T-helper 2 cell treated with Interferon-gamma antibody and Interleukin-4, amounts not matched to agents 100 ng/mL and 5 ng/mL, for 36 hours (primary cell): ENCODE results near the gene SLC35F3. TPM values are rescaled to one million over a fixed set of nuclear protein-coding genes. Genes with fewer than 3 reads are reported as not detected.
"Not testable (repeated sequence)": the region's sequence is repeated elsewhere in the genome, so short reads cannot be mapped to it uniquely, and the experiment has no call there.

ENCODE experiments used
- intact Hi-C: fragments of 100-400 bp; cut with micrococcal nuclease; formaldehyde crosslinking; loops from one replicate; pipeline ENCODE4 v1.15.1; 2023
- total RNA-seq: library from RNA; stranded (reverse); gene quantifications from 2 replicates; pipeline ENCODE4 v1.2.3, GENCODE V29; 2022

The SLC35F3 gene
- total RNA-seq, 1 donor from 2014 or later, result 3.4 TPM

GRCh38 chr1:234280500-234280899 lies 376.0 kb downstream of the SLC35F3 start:
- intact Hi-C loops, result no loop called here

- intact Hi-C loops, result no loop called here
Observed at GRCh38 chr1:234281826-234282489, 377.5 kb downstream of the SLC35F3 start.

DNA sequence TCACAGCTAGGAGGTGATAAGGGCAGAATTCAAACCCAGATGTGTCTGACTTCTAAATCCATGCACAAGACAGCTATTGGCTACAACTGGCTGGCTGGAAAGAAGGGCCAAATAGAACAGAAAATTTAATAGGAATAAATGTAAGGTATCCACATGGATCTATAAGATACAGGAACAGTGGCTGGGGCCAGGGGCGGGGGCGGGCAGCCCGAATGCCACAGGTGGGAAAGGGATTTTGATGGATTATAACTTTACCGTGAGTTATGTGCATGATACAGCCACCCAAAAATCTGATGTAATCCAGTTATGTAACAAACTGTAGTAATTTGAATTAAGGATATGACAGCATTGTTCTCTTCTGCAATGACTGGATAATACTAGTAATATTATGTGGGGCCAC lies 381.7 kb downstream of the SLC35F3 start:
- intact Hi-C loops, result no loop called here

- intact Hi-C loops, result no loop called here
Observed at GRCh38 chr1:234288946-234289345, 384.5 kb downstream of the SLC35F3 start.

GRCh38 chr1:234289538-234290305 lies 385.2 kb downstream of the SLC35F3 start:
- intact Hi-C loops, result no loop called here

GRCh38 chr1:234292011-234292410 lies 387.5 kb downstream of the SLC35F3 start:
- intact Hi-C loops, result no loop called here

GRCh38 chr1:234292548-234292947 lies 388.1 kb downstream of the SLC35F3 start:
- intact Hi-C loops, result no loop called here

DNA sequence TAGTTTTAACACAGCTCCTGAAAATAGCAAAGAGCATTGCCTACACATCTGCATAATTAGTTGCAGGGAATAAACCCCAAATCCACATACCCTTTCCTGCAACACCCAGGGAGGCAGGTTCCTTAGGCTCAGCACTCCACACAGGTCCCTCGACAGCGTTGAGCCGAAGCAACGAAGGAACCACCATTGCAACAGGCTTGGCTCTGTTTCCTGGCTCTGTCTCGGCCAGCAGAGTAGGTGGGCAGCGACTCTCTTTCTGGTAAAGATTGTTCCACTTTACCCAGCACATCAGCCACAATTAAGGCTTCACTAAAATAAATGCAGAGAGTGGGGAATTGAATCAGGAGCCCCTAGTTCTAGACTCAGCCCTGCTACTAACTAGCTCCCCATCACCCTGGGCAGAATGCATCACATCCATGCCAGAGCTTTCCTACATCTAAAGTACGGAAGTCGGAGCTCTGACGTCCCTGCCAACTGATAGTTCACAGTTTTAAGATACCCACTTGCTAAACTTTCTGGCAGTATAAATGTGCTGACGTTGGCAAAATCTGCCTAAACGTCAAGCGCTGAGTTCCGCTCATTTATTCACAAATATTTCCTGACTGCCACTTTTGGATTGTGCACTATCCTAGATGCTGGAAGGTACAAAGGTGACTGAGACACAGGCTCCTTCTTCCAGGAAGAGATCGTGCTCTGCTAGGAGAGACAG lies 389.8 kb downstream of the SLC35F3 start:
- intact Hi-C loops, result no loop called here

GRCh38 chr1:234295068-234295467 lies 390.6 kb downstream of the SLC35F3 start:
- intact Hi-C loops, result no loop called here

- intact Hi-C loops, result no loop called here
Observed at GRCh38 chr1:234295626-234296025, 391.1 kb downstream of the SLC35F3 start.

- intact Hi-C loops, result no loop called here
Observed at GRCh38 chr1:234296496-234296895, 392.0 kb downstream of the SLC35F3 start.

DNA sequence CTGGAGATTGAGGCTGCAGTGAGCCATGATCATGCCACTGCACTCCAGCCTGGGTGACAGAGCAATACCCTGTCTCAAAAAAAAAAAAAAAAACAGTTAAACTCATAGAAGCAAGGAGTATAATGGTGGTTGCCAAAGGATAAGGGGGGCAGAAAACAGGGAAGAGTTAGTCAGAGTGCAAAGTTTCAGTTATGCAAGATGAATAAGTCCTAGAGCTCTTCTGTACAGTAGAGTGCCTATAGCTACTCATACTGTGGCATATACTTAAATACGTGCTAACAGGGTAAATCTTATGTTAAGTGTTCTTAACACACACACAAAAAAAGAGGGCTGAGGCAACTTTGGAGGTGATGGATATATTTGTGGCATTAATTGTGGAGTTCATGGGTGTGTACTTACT lies 393.2 kb downstream of the SLC35F3 start:
- intact Hi-C loops, result no loop called here

GRCh38 chr1:234300096-234300495 lies 395.6 kb downstream of the SLC35F3 start:
- intact Hi-C loops, result no loop called here

DNA sequence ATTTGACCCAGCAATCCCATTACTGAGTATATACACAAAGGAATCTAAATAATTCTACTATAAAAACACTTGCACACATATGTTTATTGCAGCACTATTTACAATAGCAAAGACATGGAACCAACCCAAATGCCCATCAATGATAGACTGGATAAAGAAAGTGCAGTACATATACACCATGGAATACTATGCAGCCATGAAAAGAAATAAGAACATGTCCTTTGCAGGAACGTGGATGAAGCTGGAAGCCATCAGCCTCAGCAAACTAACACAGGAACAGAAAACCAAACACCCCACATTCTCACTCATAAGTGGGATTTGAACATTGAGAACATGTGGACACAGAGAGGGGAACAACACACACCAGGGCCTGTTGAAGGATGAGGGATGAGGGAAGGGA lies 397.2 kb downstream of the SLC35F3 start:
- intact Hi-C loops, result not testable (repeated sequence)

- intact Hi-C loops, result no loop called here
Observed at GRCh38 chr1:234302354-234302962, 398.0 kb downstream of the SLC35F3 start.

GRCh38 chr1:234303231-234303630 lies 398.8 kb downstream of the SLC35F3 start:
- intact Hi-C loops, result no loop called here

DNA sequence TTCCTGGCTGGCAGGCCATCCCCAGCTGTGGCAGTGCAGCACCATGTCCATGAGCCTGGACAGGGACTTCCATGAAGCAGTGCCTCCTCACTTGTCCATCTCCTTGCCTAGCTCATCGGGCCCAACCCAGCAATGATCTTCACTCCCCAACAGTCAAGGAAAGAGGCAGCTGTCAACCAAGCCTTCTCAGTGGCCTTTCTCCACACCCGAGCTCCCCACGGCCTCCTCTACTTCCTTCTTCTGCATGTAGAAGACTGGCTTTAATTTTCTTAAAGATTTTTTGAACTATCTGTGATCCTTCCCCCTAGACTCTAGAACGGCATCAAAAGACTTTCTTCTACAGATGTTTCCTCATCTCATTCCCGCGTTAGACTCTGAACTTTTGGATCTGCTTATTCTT lies 403.2 kb downstream of the SLC35F3 start:
- intact Hi-C loops, result no loop called here

DNA sequence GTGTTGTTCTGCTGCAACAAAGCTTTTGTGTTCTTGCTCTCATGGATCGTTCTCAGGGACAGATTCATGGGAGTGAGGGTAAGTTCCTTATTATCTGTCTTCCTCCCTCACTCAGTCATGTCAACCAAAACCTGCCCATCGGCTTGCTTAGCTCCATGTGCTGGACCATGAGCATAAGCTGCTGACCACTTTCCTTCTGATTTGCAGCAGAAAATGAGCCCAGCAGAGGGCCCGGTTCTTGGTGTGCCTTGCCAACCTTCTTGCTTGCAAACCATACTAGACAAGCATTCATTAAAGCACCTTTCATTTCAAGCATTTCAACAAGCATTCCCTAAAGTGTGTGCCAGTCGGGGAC lies 404.7 kb downstream of the SLC35F3 start:
- intact Hi-C loops, result no loop called here

DNA sequence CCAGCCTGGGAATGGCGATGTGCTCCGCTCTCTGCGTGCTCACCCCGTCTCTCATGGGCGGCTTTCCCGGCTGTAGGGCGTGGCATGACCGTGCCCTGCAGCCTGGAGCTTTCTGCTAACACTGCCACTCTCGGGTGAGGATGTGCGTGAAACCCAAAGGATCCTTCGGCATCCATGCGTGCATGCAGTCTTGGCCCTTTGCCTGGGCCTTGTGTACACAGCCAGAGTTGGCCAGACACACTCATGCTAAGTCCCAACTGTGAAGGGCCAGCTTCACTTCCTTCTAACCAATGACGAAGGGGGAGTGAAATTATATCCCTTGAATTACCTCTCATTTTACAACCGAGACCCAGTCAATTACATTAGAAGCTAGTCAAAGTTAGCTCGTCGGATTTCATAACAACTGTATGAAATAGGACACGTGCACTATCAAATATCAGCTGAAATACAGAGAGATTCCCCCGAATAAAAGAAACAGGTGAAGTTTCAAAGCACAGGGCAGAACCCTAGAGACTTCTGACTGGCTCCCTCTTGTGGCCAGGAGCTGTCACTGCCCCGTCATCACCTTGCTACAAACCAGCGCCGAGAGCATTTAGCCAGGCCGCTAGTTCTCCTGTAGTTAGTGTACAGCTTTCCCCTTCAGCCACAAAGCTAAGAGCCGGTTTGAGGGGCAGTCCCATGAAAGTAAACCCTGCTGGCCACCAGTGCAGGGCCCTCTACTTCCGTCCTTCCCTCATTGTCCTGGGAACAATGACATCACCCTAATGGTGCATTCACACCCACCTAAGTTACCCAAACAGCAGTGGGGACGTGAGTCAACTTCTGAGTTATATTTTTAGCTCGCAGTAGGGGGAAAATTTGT lies 405.4 kb downstream of the SLC35F3 start:
- intact Hi-C loops, result loop anchor here (1.0 kb wide), 3 partner anchors 98 to 196 kb away; no protein-coding TSS in a partner anchor

DNA sequence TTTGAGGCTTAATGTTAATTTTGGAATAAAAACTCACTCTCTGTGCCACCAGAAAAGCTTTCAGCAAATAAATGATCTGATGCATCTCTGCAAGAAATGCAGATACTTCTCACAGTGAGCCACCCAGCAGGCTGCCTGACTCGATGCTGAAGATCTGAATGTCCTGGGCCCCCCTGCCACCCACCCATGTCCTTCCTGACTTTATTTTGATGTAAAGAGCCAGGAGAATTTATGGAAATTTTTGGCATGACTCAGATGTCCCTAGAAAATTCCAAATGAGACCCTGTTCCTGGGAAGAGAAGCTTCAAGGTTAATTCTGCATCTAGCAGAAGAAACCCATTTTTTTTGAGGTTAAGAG lies 406.0 kb downstream of the SLC35F3 start:
- intact Hi-C loops, result loop anchor here (1.0 kb wide), 3 partner anchors 98 to 196 kb away; no protein-coding TSS in a partner anchor

- intact Hi-C loops, result no loop called here
Observed at GRCh38 chr1:234311414-234311813, 406.9 kb downstream of the SLC35F3 start.
